KMS-11 (cell line): ENCODE data around the gene BMP7.

Experiments
- H2AFZ ChIP-seq: fragments of 200-600 bp; sonication (generic); 2 replicates; pipeline ENCODE4 v1.6.1; 2016; ENCODE audit warnings: antibody characterized with exemption, mixed run types, low read depth
- H3K27ac ChIP-seq: fragments of 200-600 bp; sonication (generic); 2 replicates; pipeline ENCODE4 v1.6.1; 2016; ENCODE audit warnings: mild to moderate bottlenecking, mixed run types
- H3K27me3 ChIP-seq: fragments of 200-600 bp; sonication (generic); 2 replicates; pipeline ENCODE4 v1.6.1; 2017; ENCODE audit warnings: mild to moderate bottlenecking, low read depth, mixed run types, moderate library complexity; ENCODE audit not compliant: insufficient read depth
- H3K36me3 ChIP-seq: fragments of 200-600 bp; sonication (generic); 2 replicates; pipeline ENCODE4 v1.6.1; 2017; ENCODE audit warnings: mild to moderate bottlenecking, mixed run types; ENCODE audit not compliant: insufficient read depth
- H3K4me1 ChIP-seq: fragments of 200-600 bp; sonication (generic); 2 replicates; pipeline ENCODE4 v1.6.1; 2016; ENCODE audit warnings: mild to moderate bottlenecking, low read depth, mixed run types; ENCODE audit not compliant: poor library complexity, severe bottlenecking
- H3K4me2 ChIP-seq: fragments of 200-600 bp; sonication (generic); 2 replicates; pipeline ENCODE4 v1.7.0; 2016; ENCODE audit warnings: mild to moderate bottlenecking, mixed run types
- H3K4me3 ChIP-seq: fragments of 200-600 bp; sonication (generic); IDR thresholded peaks from 2 replicates; pipeline ENCODE4 v1.6.1; 2017; ENCODE audit warnings: low read depth, low read length, mixed read lengths; ENCODE audit not compliant: insufficient read depth
- H3K79me2 ChIP-seq: fragments of 200-600 bp; sonication (generic); 2 replicates; pipeline ENCODE4 v1.6.1; 2016; ENCODE audit warnings: low read depth, mixed run types; ENCODE audit not compliant: insufficient read depth
- H3K9ac ChIP-seq: fragments of 200-600 bp; sonication (generic); 2 replicates; pipeline ENCODE4 v1.6.1; 2016; ENCODE audit warnings: mild to moderate bottlenecking, mixed run types
- H4K20me1 ChIP-seq: fragments of 200-600 bp; sonication (generic); 2 replicates; pipeline ENCODE4 v1.6.1; 2016; ENCODE audit warnings: mild to moderate bottlenecking, mixed run types; ENCODE audit not compliant: insufficient read depth
- CTCF ChIP-seq: fragments of 200-600 bp; sonication (generic); conservative IDR thresholded peaks from 2 replicates; pipeline ENCODE4 v1.6.1; 2017; ENCODE audit warnings: low read depth, mild to moderate bottlenecking, antibody characterized with exemption, low read length, moderate library complexity, mixed read lengths

Gene BMP7

GRCh38 chr20:57221916-57222630 is 44.4 kb downstream of the BMP7 start:
- H3K27me3 ChIP-seq, result no peaks in the 10 kb centered on the region
- no peak for TF ChIP-seq CTCF
- H3K4me3 ChIP-seq, result no peak overlapping the region
- H3K79me2 ChIP-seq, result no peaks in the 10 kb centered on the region
- no peak overlapping the region for H3K9ac ChIP-seq
- no peaks in the 10 kb centered on the region for H4K20me1 ChIP-seq
- H2AFZ ChIP-seq, result no peak overlapping the region
- H3K27ac ChIP-seq, result no peak overlapping the region
- no peaks in the 10 kb centered on the region for H3K4me1 ChIP-seq
- H3K36me3 ChIP-seq, result no peaks in the 10 kb centered on the region
- H3K4me2 ChIP-seq, result no peak overlapping the region

- Histone ChIP-seq H3K36me3 (no peaks in the 10 kb centered on the region), H4K20me1 (no peaks in the 10 kb centered on the region), H2AFZ (no peak overlapping the region), H3K79me2 (no peaks in the 10 kb centered on the region), H3K4me2 (no peak overlapping the region), H3K4me3 (no peak overlapping the region), H3K4me1 (no peaks in the 10 kb centered on the region), H3K9ac (no peak overlapping the region), H3K27me3 (no peaks in the 10 kb centered on the region), H3K27ac (no peak overlapping the region)
- TF ChIP-seq CTCF, result no peak
These were observed 45.9 kb downstream of the BMP7 start for GRCh38 chr20:57220337-57221145.

GRCh38 chr20:57219071-57219677 is 47.3 kb downstream of the BMP7 start:
- H3K9ac ChIP-seq, result no peak overlapping the region
- H2AFZ ChIP-seq, result no peak overlapping the region
- no peak overlapping the region for H3K27ac ChIP-seq
- H4K20me1 ChIP-seq, result no peaks in the 10 kb centered on the region
- H3K4me1 ChIP-seq, result no peaks in the 10 kb centered on the region
- no peak overlapping the region for H3K4me2 ChIP-seq
- no peaks in the 10 kb centered on the region for H3K79me2 ChIP-seq
- no peaks in the 10 kb centered on the region for H3K36me3 ChIP-seq
- TF ChIP-seq CTCF, result no peak
- no peak overlapping the region for H3K4me3 ChIP-seq
- H3K27me3 ChIP-seq, result no peaks in the 10 kb centered on the region

GRCh38 chr20:57218489-57218888 is 48.0 kb downstream of the BMP7 start:
- no peaks in the 10 kb centered on the region for H3K79me2 ChIP-seq
- H3K4me3 ChIP-seq, result no peak overlapping the region
- H3K4me1 ChIP-seq, result no peaks in the 10 kb centered on the region
- H3K36me3 ChIP-seq, result no peaks in the 10 kb centered on the region
- no peaks in the 10 kb centered on the region for H3K27me3 ChIP-seq
- no peak overlapping the region for H2AFZ ChIP-seq
- H3K27ac ChIP-seq, result no peak overlapping the region
- no peak overlapping the region for H3K4me2 ChIP-seq
- H3K9ac ChIP-seq, result no peak overlapping the region
- TF ChIP-seq CTCF, result no peak
- no peaks in the 10 kb centered on the region for H4K20me1 ChIP-seq
